Fibroblast of lung (primary cell): ENCODE results near the gene CBLC.

Experiments
- CTCF ChIP-seq, 2 donors: IDR thresholded peaks in 1 of 2; conservative IDR thresholded peaks in 1 of 2; 1 replicate in 1 of 2; 2 replicates in 1 of 2; pipeline ENCODE4 v1.5.1; 2011 to 2012; ENCODE audit warnings: low read length in 2 of 2, control low read depth in 1 of 2, inconsistent platforms in 1 of 2, low read depth in 1 of 2, mild to moderate bottlenecking in 1 of 2
- EZH2 ChIP-seq: IDR thresholded peaks from 2 replicates; pipeline ENCODE4 v1.5.1; 2012; ENCODE audit warnings: low read length, control low read depth, mild to moderate bottlenecking; ENCODE audit errors: missing control alignments

GRCh38 chr19:44823373-44823698 lies 45.6 kb downstream of the CBLC start:
- TF ChIP-seq EZH2 (no peak), CTCF (conservative IDR thresholded peaks at IDR 0.05 in 1 of 2, IDR thresholded peaks at IDR 0.05 in 1 of 2; ENCODE audit: low read depth in 1 of 2, low read length in 2 of 2) (no peak)
